Mesenchymal stem cell (in vitro differentiated cells and primary cell): ENCODE results near the gene IL17RD.
A peak's percentile ranks its signal among the peaks of the same experiment; 100 is the strongest.

ENCODE experiments used
- DNase-seq: peaks from one replicate; pipeline ENCODE4 v3.0.0-alpha.2; 2013
- H2AFZ ChIP-seq: one replicate; pipeline ENCODE4 v1.6.1; 2013; ENCODE audit warnings: low read depth, mild to moderate bottlenecking, control low read depth, inconsistent platforms, low read length, moderate library complexity
- H2AK5ac ChIP-seq: 2 replicates; pipeline ENCODE4 v1.6.1; 2013; ENCODE audit warnings: low read length, moderate library complexity, mild to moderate bottlenecking, inconsistent platforms; ENCODE audit not compliant: severe bottlenecking
- H2BK120ac ChIP-seq: one replicate; pipeline ENCODE4 v1.6.1; 2013; ENCODE audit warnings: low read depth, mild to moderate bottlenecking, inconsistent platforms, low read length, moderate library complexity
- H2BK12ac ChIP-seq, 2 experiments: one replicate each; pipeline ENCODE4 v1.6.1; 2013; ENCODE audit warnings: inconsistent platforms in 2 of 2, low read length in 2 of 2, mild to moderate bottlenecking in 2 of 2, moderate library complexity in 2 of 2, control low read depth in 1 of 2
- H2BK15ac ChIP-seq: one replicate; pipeline ENCODE4 v1.6.1; 2013; ENCODE audit warnings: mild to moderate bottlenecking, low read depth, inconsistent platforms; ENCODE audit not compliant: poor library complexity, severe bottlenecking
- H2BK5ac ChIP-seq: 2 replicates; pipeline ENCODE4 v1.6.1; 2013; ENCODE audit warnings: low read depth, mild to moderate bottlenecking, low read length, control low read depth, inconsistent platforms; ENCODE audit not compliant: poor library complexity, severe bottlenecking
- H3K14ac ChIP-seq, 2 experiments: one replicate each; pipeline ENCODE4 v1.6.1; 2013; ENCODE audit warnings: inconsistent platforms in 2 of 2, low read length in 2 of 2, control low read depth in 1 of 2, mild to moderate bottlenecking in 1 of 2, moderate library complexity in 1 of 2
- H3K18ac ChIP-seq, 2 experiments: one replicate each; pipeline ENCODE4 v1.6.1; 2013; ENCODE audit warnings: inconsistent platforms in 2 of 2, low read length in 2 of 2, control low read depth in 1 of 2, low read depth in 1 of 2, mild to moderate bottlenecking in 1 of 2
- H3K23ac ChIP-seq, 2 experiments: one replicate each; pipeline ENCODE4 v1.6.1; 2013; ENCODE audit warnings: inconsistent platforms in 2 of 2, low read length in 2 of 2, mild to moderate bottlenecking in 2 of 2, moderate library complexity in 2 of 2, control low read depth in 1 of 2
- H3K27ac ChIP-seq: 2 replicates; pipeline ENCODE4 v1.5.1; 2013; ENCODE audit warnings: mild to moderate bottlenecking, moderate library complexity, low read length, control low read depth, inconsistent platforms; ENCODE audit not compliant: poor library complexity, severe bottlenecking
- H3K27me3 ChIP-seq, 2 experiments: 2 replicates each; pipeline versions ENCODE4 v1.6.1 to v1.7.0; 2013; ENCODE audit warnings: low read length in 2 of 2, mild to moderate bottlenecking in 2 of 2, moderate library complexity in 2 of 2, control low read depth in 1 of 2, inconsistent platforms in 1 of 2; ENCODE audit not compliant: control insufficient read depth in 1 of 2, insufficient read depth in 1 of 2
- H3K36me3 ChIP-seq, 2 experiments: 2 replicates each; pipeline versions ENCODE4 v1.6.1 to v1.7.0; 2013; ENCODE audit warnings: low read length in 2 of 2, control low read depth in 1 of 2, inconsistent platforms in 1 of 2, low read depth in 1 of 2, mild to moderate bottlenecking in 1 of 2; ENCODE audit not compliant: insufficient read depth in 2 of 2, control insufficient read depth in 1 of 2
- H3K4ac ChIP-seq, 2 experiments: one replicate each; pipeline ENCODE4 v1.6.1; 2013; ENCODE audit warnings: inconsistent platforms in 2 of 2, low read length in 2 of 2, mild to moderate bottlenecking in 2 of 2, moderate library complexity in 2 of 2, control low read depth in 1 of 2, low read depth in 1 of 2
- H3K4me1 ChIP-seq: 2 replicates; pipeline ENCODE4 v1.6.1; 2013; ENCODE audit warnings: low read depth, low read length, control low read depth; ENCODE audit not compliant: control insufficient read depth, insufficient read depth
- H3K4me2 ChIP-seq: 2 replicates; pipeline ENCODE4 v1.6.1; 2013; ENCODE audit warnings: low read length, mild to moderate bottlenecking, inconsistent platforms; ENCODE audit not compliant: poor library complexity, severe bottlenecking
- H3K4me3 ChIP-seq, 2 experiments: 2 replicates each; pipeline versions ENCODE4 v1.5.1 to v1.7.0; 2013; ENCODE audit warnings: low read length in 2 of 2, mild to moderate bottlenecking in 2 of 2, control low read depth in 1 of 2, low read depth in 1 of 2; ENCODE audit not compliant: insufficient read depth in 1 of 2
- H3K79me1 ChIP-seq: replicated peaks from 2 replicates; pipeline ENCODE4 v1.6.1; 2013; ENCODE audit warnings: mild to moderate bottlenecking, control low read depth, low read length, inconsistent platforms; ENCODE audit not compliant: poor library complexity, severe bottlenecking
- H3K9ac ChIP-seq: 2 replicates; pipeline ENCODE4 v1.7.0; 2013; ENCODE audit warnings: mild to moderate bottlenecking, low read length, moderate library complexity
- H3K9me3 ChIP-seq: 2 replicates; pipeline ENCODE4 v1.7.0; 2013; ENCODE audit warnings: mild to moderate bottlenecking, low read length; ENCODE audit not compliant: control insufficient read depth
- H4K8ac ChIP-seq: one replicate; pipeline ENCODE4 v1.6.1; 2013; ENCODE audit warnings: inconsistent platforms, mild to moderate bottlenecking, low read length, moderate library complexity
- H4K91ac ChIP-seq: one replicate; pipeline ENCODE4 v1.6.1; 2013; ENCODE audit warnings: mild to moderate bottlenecking, low read length, inconsistent platforms
- WGBS: methylation state at CpG from one replicate; pipeline ENCODE4 v1.1.7; 2013; ENCODE audit warnings: mixed read lengths; 5-methylcytosine and 5-hydroxymethylcytosine counted together

IL17RD gene

GRCh38 chr3:57168151-57168550 lies 3.0 kb upstream of the IL17RD start:
- H3K36me3 ChIP-seq = no peaks in the 10 kb centered on the region
- 65% methylated on average over 2 of the region's 2 CpGs for WGBS
- H3K4me2 ChIP-seq = no peak overlapping the region
- H3K27ac ChIP-seq = no peak overlapping the region
- peaks cover 20 to 28% of the 10 kb centered on the region in 2 experiments for H3K27me3 ChIP-seq
- H3K4ac ChIP-seq = no peak overlapping the region
- no peak overlapping the region for H2BK120ac ChIP-seq
- H3K14ac ChIP-seq = no peak overlapping the region
- no peak overlapping the region for H4K8ac ChIP-seq
- H3K79me1 ChIP-seq = no peaks in the 10 kb centered on the region
- H3K23ac ChIP-seq = no peak overlapping the region
- no peak overlapping the region for H2AK5ac ChIP-seq
- no peak overlapping the region for H2AFZ ChIP-seq
- H3K9me3 ChIP-seq = no peaks in the 10 kb centered on the region
- H3K4me3 ChIP-seq = no peak overlapping the region
- no peak overlapping the region for H2BK5ac ChIP-seq
- no peak overlapping the region for H2BK12ac ChIP-seq
- no peak overlapping the region for H4K91ac ChIP-seq
- no peak overlapping the region for H3K18ac ChIP-seq
- no peak for DNase-seq
- H3K9ac ChIP-seq = no peak overlapping the region
- H2BK15ac ChIP-seq = no peak overlapping the region
- H3K4me1 ChIP-seq = peaks cover 15% of the 10 kb centered on the region

- no peak overlapping the region for H3K23ac ChIP-seq
- no peak overlapping the region for H3K18ac ChIP-seq
- no peak for DNase-seq
- H3K27me3 ChIP-seq = peaks cover 20 to 43% of the 10 kb centered on the region in 2 experiments
- no peak overlapping the region for H2BK120ac ChIP-seq
- no peak overlapping the region for H2AFZ ChIP-seq
- H3K14ac ChIP-seq = no peak overlapping the region
- WGBS = 59% methylated on average over 2 of the region's 2 CpGs
- no peak overlapping the region for H2BK12ac ChIP-seq
- H3K4me2 ChIP-seq = no peak overlapping the region
- no peaks in the 10 kb centered on the region for H3K36me3 ChIP-seq
- H2AK5ac ChIP-seq = no peak overlapping the region
- H3K4me3 ChIP-seq = no peak overlapping the region
- H3K4me1 ChIP-seq = peaks cover 15% of the 10 kb centered on the region
- no peaks in the 10 kb centered on the region for H3K79me1 ChIP-seq
- no peak overlapping the region for H3K4ac ChIP-seq
- no peak overlapping the region for H2BK15ac ChIP-seq
- H3K9ac ChIP-seq = no peak overlapping the region
- H3K9me3 ChIP-seq = no peaks in the 10 kb centered on the region
- H2BK5ac ChIP-seq = no peak overlapping the region
- no peak overlapping the region for H4K91ac ChIP-seq
- no peak overlapping the region for H3K27ac ChIP-seq
- H4K8ac ChIP-seq = no peak overlapping the region
Observed at GRCh38 chr3:57166660-57167059, 1.5 kb upstream of the IL17RD start.

- H2BK12ac ChIP-seq = no peak overlapping the region
- WGBS = 67% methylated on average over 1 of the region's 4 CpGs
- H3K27ac ChIP-seq = no peak overlapping the region
- H3K14ac ChIP-seq = no peak overlapping the region
- H3K9ac ChIP-seq = no peak overlapping the region
- no peak overlapping the region for H3K4me3 ChIP-seq
- H3K18ac ChIP-seq = no peak overlapping the region
- no peak overlapping the region for H3K4ac ChIP-seq
- H4K8ac ChIP-seq = no peak overlapping the region
- no peak overlapping the region for H2AK5ac ChIP-seq
- H2BK120ac ChIP-seq = no peak overlapping the region
- no peaks in the 10 kb centered on the region for H3K36me3 ChIP-seq
- peaks cover 20 to 47% of the 10 kb centered on the region in 2 experiments for H3K27me3 ChIP-seq
- H2BK15ac ChIP-seq = no peak overlapping the region
- no peak for DNase-seq
- no peak overlapping the region for H3K23ac ChIP-seq
- H4K91ac ChIP-seq = no peak overlapping the region
- H3K9me3 ChIP-seq = no peaks in the 10 kb centered on the region
- peaks cover 15% of the 10 kb centered on the region for H3K4me1 ChIP-seq
- H2BK5ac ChIP-seq = no peak overlapping the region
- H3K4me2 ChIP-seq = no peak overlapping the region
- no peak overlapping the region for H2AFZ ChIP-seq
- no peaks in the 10 kb centered on the region for H3K79me1 ChIP-seq
Observed at GRCh38 chr3:57165641-57166040, 488 bp upstream of the IL17RD start.

- H3K18ac ChIP-seq = no peak overlapping the region
- H4K91ac ChIP-seq = no peak overlapping the region
- no peak overlapping the region for H4K8ac ChIP-seq
- 2% methylated on average over 30 of the region's 30 CpGs for WGBS
- H2BK15ac ChIP-seq = no peak overlapping the region
- H3K36me3 ChIP-seq = no peaks in the 10 kb centered on the region
- H3K9ac ChIP-seq = peak overlapping the region; percentile 68
- H2AFZ ChIP-seq = no peak overlapping the region
- peak; percentile 24 for DNase-seq
- H3K14ac ChIP-seq = no peak overlapping the region
- no peaks in the 10 kb centered on the region for H3K9me3 ChIP-seq
- H3K4me3 ChIP-seq = peak overlapping the region; percentile 77 to 83
- peaks cover 1% of the 10 kb centered on the region for H3K79me1 ChIP-seq
- H3K4me1 ChIP-seq = peaks cover 12% of the 10 kb centered on the region
- H3K4ac ChIP-seq = no peak overlapping the region
- H3K27ac ChIP-seq = no peak overlapping the region
- no peak overlapping the region for H2BK120ac ChIP-seq
- H2BK12ac ChIP-seq = no peak overlapping the region
- H3K23ac ChIP-seq = no peak overlapping the region
- H3K27me3 ChIP-seq = peaks cover 20 to 47% of the 10 kb centered on the region in 2 experiments
- no peak overlapping the region for H2BK5ac ChIP-seq
- H2AK5ac ChIP-seq = no peak overlapping the region
- peak overlapping the region; percentile 97 for H3K4me2 ChIP-seq
Observed at GRCh38 chr3:57164217-57164656, 916 bp downstream of the IL17RD start.
